ENCODE results near the gene AGPAT1.

AGPAT1 gene

DNA sequence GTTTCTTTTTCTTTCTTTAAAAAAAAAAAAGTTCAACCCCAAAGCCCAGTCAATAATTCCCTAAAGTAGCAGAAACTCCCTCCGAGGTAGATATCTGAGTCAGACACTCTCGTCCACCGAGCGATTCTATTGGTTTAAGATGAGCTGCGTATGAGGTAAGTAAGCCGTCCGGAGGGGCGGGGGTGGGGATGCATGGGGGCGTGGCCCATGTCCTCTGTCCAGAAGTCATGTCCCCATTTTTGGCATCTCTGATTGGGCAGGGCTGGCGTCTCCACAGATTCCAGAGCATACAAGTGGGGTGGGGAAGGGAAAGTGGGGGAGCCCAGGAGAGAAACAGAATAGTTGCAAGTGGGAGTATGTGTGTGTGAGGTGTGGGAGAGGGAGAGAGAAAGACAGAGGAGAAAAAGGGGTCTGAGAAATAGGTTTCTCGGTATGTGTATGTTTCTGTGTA is 9.8 kb upstream of the AGPAT1 start:
- peak; percentile 52 for DNase-seq

DNA sequence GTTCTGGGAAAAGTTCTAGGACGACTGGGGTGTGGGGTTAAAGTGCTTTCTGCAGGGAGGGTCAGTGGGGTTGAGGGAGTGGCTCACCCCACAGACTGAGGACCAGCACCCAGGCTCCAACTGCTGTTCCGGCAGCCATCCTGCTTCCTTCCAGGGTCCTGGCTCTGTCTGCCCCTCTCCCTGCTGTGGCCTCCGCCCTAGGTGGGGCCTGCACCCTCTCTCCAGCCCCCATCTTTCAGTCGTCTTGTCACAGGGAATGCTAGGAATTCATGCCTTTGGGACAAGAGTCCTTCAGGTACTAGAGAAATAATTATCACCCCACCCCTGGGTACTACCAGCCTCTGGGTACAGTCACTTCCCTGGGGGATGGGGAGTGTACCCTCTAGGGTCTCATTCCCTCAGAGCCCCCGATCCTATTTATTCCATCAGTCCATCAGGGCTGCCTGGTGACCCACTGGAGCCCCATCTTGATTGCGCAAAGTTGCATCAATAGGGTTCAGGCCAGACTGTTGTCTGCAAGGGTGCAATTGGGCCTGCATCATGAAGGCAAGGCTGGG is 8.3 kb upstream of the AGPAT1 start, which contains the start of gene AGER:
AGER (minus strand) TSS at position 170 of the 557 bp plus-strand sequence; CDS start at position 139, 31 bp downstream.
- no peak for DNase-seq

DNA sequence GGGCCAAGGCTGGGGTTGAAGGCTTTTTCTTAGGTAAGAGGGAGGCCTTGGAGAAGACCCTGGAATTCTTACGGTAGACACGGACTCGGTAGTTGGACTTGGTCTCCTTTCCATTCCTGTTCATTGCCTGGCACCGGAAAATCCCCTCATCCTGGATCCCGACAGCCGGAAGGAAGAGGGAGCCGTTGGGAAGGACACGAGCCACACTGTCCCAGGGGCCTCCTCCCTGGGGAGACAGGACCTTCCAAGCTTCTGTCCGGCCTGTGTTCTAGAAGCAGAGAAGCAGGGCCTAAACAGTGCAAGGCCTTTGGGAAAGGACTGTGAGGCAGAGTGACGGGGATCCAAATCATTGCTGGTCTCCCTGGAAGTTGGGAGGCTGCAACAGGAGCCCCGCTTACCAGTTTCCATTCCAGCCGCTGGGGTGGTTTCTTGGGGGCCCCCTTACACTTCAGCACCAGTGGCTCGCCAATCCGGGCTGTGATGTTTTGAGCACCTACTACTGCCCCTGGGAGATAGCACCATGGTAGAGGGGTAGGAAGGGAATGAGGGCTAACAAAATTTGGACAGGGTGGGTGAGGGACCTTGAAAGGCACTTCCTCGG is 7.7 kb upstream of the AGPAT1 start:
- no peak for DNase-seq

DNA sequence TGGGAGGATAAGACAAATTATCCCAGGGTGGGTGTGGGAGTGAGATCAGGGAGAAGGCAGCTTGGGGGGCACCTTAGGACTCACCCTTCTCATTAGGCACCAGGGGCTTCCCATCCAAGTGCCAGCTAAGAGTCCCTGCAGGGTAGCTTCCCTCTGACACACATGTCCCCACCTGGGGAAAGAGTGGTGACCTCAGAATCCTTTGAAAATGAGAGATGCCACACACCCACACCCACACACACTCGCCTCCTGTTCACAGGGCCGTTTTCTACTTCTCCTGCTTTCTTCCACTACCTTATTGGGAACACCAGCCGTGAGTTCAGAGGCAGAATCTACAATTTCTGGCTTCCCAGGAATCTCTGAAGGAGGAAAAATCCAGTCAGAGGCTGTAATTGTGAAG is 7.1 kb upstream of the AGPAT1 start:
- DNase-seq = no peak

DNA sequence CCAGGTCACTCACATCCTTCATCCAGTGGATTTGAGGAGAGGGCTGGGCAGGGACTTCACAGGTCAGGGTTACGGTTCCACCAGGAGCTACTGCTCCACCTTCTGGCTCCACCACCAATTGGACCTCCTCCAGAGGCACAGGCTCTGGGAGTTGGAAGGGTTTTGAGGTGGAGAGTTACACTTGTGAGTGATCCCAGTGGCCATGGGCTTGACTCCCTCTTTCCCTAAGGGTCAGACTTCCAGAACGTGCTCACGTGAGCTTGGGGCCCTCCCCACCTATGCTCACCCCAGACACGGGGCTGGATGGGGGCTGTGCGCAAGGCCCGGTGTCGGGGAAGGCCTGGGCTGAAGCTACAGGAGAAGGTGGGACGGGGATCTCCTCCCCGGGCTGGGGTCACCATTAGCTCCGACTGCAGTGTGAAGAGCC is 6.7 kb upstream of the AGPAT1 start:
- DNase-seq = no peak

DNA sequence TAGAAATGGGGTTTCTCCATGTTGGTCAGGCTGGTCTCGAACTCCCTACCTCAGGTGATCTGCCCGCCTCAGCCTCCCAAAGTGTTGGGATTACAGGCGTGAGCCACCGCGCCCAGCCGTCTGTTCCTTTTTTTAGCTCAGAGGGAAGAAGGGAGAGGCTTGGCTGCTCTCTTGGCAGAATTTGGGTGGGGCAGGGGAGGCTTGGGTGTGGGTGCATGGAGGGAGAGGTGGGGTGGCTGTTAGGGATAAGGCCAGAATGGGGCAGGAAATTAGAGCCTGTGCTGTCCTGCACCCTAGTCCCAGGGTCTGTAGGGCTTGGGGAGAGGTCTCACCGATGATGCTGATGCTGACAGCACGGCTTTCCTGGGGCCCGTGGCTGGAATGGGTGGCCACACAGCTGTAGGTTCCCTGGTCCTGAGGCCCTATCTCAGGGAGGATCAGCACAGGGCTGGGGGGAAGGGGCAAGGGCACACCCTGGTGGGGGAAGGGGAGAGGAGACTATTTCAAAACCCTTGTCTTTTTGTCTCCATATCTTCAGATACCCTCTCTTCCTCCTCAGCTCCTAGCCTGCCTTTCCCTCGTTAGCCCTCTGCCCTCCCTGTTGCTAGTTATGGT is 6.1 kb upstream of the AGPAT1 start:
- no peak for DNase-seq

DNA sequence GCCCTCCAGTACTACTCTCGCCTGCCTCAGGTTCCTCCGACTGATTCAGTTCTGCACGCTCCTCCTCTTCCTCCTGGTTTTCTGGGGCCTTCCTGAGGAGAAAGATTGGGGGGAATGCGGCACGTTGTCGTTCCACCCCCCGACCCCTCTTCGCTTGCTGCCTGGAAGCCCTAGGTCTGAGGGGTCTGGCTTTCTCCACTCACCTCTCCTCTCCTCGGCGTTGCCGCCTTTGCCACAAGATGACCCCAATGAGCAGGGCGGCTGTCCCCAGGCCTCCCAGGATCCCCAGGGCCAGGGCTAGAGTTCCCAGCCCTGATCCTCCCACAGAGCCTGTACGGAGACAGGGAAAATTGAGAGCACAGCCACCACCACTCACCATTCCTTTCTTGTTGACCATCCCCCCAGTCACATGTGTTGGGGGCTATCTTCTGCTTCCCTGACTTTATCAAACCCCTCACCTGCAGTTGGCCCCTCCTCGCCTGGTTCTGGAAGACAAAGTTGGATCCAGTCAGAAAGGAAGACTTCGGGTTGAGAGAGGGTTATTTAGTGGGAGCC is 5.3 kb upstream of the AGPAT1 start:
- no peak for DNase-seq

DNA sequence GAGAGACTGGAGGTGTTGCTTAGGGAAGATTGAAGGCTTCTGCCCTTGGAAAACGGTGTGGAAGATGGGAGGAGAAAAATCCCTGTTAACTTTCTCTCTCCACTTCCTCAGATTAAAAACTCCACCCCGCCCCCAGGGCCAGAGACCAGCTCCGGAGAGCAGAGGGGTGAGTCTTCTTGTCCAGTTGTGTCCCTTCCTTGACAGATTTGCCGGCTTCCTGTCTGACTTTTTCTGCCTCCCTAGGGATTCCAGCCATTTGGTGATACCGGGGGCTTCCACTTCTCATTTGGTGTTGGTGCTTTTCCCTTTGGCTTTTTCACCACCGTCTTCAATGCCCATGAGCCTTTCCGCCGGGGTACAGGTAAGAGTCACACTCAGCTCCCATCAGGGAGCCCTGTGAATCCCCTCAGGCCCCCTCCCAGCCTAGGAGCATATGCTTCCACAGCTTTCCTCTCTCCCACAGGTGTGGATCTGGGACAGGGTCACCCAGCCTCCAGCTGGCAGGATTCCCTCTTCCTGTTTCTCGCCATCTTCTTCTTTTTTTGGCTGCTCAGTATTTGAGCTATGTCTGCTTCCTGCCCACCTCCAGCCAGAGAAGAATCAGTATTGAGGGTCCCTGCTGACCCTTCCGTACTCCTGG is 4.0 kb upstream of the AGPAT1 start:
- DNase-seq = no peak

DNA sequence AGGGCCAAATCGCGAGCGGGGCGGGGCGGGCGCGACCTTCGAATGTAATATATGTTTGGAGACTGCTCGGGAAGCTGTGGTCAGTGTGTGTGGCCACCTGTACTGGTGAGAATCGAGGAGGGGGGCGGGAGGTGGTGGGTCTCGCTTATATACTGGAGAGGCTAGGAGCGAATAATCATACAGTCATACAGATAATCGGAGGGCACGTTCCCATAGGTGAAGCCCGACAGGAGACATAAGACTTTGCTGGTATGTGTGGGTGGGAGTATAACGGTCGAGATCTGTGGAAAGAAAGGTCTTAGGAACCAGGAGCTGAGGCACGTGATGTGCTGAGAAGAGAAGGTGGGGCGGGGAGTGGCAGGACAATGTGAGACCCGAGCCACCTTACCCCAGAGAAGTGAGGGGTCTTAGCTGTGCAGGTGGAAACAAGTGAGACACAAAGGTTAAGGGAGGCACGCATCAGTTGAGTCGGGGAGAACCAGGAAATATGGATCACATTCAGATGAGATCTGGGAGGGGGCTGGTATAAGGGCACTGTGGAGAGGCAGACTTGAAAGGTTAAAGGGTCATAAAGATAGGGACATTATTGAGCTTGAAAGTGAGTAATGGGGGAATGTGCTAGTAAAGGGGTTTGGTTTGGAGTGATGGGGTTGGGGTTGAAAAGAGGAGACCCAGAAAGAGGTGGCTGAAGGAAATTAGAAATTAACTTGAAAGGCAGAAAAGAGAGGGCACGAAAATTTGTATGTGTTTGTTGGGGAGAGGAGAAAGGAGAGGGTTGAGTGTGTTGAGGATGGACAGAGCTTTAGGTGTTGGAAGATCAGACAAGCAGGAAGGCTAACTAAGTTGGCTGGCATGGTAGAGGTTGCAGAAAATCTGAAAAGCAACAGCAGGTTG is 2.9 kb upstream of the AGPAT1 start:
- no peak for DNase-seq

DNA sequence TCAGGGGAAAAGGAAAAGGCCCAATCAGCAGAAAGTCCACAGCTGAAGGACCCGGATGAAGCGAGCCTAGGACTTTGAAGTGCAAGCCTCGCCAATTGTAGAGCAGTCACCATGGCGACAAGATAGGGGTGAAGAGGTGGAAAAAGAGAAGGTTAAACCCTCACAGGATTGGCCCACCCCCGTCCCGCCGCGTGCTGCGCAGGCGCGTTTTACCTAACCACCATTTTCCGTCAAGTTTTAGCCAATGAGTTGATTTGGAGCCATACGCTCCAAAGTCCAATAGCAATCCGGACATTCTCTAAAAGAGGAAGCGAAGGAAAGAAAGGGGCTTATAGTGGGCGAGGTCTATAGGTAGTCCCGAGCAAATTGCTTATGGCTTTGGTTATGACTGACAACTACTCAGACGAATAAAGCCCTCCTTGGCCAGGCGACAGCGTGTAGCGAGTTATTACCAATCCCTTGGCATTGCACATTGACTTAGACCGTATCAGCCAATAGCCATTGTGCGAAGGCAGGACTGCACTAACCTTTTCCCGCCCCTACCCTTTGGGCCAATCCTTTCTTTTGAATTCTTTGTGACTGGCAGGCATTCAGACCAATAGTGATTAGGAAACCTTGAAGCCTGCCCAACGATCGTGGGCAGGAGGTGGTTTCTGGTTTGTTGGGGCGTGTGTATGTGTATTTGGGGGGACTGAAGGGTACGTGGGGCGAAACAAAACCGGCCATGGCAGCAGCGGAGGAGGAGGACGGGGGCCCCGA is 2.1 kb upstream of the AGPAT1 start, which contains the start of gene RNF5:
RNF5 (plus strand) TSS at position 618 of the 759 bp plus-strand sequence; CDS start at position 725, 107 bp downstream.
- DNase-seq = peak; percentile 91

DNA sequence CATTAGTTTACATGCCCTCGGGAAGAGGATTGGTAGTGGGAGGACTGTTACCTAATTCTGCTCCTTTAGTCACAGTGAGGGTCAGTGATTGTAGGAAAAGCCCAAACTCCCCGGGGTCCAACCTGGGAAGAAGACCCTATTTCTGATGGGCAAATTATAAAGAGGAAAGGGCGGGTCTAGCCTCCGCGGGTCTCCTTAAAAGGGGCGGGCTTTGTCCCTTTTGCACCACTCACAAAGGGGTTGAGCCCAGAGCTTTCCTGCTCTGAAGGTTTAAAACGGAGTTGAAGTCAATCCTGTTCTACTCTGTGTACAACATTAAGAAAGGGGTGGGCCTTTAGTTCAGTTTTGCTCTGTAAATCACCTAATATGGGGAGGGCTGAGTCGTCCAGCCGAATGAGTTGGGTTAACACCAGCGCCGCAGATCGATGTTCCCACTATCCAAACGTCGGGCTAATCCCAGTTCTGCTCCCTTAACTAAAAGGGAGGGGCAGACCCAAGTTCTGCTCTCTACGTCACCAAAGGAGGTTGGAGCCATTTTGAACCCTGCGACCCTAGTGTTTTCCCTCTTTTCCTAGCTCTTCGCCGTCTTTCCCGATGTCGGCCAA is 1.4 kb upstream of the AGPAT1 start:
- no peak for DNase-seq

DNA sequence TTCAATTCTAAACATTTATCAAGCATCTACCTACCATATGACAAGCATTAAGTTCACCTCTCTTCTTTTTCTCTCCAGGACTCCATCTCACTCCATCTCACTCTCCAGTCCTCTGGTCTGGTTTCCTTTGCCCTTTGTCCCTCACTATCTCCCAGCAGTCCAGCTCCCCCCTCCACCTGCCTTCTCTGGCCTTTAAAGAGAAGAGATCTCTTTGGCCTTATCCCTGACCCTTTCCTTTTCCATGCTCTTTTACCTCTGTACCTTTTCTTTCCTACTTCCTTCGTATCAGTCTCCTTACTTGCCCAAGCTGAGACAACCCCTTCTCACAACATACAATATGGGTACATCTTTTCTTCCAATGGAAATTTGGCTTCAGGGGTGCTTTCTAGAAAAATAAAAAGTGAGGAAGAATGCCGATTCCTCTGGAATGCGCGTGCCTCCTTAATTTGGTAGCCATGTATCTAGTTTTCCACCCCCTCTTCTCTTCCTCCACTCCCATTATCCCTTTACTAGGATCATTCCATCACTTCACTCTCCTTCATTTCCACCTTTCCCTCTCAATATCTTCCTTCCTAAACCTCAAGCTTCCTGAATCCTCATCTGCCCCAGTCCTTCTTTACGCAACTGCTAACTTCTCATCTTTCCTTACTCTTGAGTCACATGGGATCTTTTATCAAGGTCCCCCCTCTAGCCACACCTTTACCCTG is 745 bp upstream of the AGPAT1 start:
- no peak for DNase-seq

DNA sequence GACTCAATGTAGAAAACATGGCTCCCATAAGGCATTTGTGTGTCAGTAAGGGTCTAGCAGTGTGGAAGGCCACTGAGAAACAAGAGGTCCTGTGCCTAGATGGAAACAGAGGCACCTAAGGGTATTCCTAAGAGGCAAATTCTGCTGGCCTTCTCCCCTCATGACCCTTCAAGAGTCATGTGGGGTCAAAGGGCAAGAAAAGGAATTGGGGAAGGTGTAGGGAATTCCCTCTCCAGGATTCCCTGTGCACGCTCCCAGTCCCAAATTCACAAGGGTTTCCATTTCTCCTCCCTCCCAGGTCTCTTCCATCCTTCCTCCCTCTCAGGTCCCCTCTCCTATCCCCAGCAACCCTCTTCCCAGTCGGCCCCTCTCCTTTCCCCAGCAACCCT is 568 bp downstream of the AGPAT1 start:
- DNase-seq = no peak

DNA sequence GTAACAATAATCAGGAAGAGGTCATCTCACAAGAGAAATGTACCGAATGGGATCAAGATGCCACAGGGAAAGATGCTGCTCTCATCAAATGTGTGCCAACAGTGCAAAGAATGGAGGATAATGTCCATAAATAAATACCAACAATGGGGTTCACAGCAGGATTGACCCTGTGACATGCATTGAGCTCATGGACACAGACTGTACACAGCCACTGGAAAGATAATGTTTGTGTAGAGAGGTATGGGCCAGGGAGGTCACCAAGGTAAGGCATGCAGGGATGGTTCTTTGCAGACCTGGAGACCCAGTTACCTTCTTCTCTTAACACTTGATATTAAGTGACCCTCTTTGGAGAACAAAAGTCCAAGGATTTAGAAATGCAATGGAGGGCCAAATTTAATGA is 1.5 kb downstream of the AGPAT1 start:
- no peak for DNase-seq

DNA sequence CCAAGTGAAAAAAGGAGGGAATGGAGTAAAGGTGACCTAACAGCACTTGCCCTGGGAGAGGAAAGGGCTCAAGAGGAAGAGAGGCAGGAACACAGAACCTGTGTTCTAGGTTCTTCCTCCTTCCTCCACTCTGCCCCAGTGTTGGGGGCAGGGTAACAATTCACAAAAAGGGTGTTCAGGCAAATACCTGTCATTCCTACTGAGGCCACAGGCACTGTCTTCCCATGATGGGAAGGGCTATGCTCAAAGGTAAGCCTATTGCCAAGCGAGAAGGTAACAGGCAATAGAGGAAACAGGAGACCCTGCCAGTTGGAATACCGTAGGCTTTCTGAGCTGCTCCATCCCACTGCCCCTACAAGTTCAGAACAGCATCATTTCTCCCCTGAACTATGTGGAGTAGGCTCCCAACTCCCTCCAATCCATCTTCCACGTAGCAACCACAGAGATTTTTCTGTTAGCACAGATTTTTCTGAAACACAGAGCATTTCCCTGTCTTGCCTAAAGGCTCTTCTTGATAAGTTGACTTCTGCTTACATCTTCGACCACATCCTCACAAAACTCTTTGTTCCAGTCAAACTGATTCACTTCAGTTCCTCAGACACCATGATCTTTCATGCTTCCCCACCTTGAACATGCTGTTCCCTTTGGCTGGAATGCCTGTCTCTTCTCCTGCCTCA is 2.7 kb downstream of the AGPAT1 start:
- DNase-seq = no peak

DNA sequence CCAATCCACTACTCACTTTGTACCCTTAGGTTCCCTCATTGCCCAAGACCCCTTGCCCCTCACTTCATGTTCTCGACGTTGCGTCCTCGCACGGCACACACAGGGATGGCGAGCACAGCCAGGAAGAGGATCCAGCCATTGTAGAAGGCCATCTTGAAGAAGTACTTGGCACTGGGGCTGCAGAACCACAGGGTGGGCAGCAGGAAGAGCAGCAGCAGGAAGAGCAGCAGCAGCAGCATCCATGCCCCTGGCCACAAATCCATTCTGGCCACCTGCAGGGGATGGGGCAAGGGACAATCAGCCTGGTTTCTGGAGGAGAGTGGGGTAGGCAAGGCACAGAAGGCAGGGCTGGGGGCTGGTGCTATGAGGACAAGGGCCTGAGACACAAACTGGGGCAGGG is 4.7 kb downstream of the AGPAT1 start:
- DNase-seq = no peak

DNA sequence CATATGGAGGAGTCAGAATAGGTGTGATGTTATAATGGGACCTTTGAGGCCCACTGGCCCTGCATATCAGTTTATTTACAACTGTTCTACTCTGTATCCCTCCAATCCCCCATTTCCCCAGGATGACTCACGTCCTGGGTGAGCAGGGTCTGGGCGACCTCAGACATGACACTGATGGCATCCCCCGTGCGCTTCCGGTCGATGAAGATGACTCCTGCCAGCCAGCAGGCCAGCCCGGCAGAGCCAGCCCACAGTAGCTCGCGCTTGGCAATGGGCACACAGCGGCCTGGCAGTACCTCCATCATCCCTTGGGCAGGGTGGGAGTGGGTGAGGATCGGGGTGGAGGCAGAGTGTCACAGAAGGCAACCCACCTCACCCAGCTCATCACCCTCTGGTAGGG is 5.6 kb downstream of the AGPAT1 start:
- no peak for DNase-seq

DNA sequence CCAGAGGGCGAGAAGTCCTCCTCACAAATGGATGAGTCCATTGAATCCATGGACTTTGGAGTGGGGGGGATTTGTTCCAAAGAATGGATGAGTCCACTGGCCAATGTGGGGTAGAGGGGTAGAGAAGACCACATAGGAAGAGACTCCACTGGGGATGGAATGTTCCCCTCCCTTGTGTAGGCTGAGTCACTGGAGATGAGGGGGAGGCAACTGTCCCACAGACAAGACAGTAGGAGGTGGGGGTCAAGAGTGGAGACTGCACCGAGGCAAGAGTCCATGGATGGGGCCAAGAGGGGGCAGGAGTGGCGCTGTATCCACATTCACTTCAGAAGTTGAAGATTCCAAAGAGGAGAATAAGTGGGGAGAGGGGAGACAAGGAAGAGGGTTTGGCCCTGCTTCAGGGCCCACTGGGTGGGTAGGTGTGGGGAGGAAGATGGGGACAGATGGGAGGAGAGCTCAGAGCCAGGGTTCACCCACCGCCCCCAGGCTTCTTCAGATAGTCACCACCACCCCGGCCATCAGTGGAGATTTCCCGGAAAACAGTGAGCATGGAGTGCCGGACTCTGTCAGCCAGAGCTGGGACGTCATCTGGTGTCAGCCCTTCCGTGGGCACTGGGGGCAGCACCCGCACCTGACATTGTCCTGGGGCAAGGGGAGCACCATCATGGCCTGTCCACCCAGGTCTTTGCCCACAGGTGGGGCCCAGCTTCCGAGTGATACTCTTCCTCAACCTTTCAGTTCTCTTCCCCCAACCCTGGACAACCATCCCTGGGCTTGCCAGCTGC is 6.9 kb downstream of the AGPAT1 start:
- no peak for DNase-seq

DNA sequence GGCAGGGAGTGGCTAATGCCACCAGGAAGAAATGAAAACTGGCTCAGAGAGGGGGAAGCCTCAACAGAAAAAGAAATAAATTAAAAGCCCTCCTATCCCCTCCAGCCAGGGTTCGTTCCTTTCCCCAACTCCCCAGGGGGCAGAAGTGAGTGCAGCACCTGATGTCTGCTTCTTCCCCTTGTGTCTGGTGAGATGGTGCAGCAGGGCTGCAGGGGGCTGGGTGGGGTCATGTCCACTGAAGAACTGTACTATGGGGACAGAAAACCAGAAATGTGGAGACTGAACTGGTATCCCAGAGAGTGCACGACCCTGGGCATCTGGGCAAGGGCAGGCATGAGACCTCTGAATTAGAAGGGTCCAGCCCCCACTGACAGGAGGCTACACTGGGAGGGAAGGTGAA is 7.5 kb downstream of the AGPAT1 start:
- DNase-seq = no peak

All from activated CD4-positive, alpha-beta T cell treated with anti-CD3 and anti-CD28 coated beads, Interleukin-2, amount 50 U/mL, for 1 hour (primary cell).